A673 (cell line): ENCODE data around the gene GRM1. TPM values are rescaled to one million over a fixed set of nuclear protein-coding genes. Genes with fewer than 3 reads are reported as not detected.

ENCODE experiments used
- BruUV-seq: library from RNA; stranded (reverse); fragments of 400-500 nt; replicated peaks from 2 replicates; lab custom pipeline; 2021; lab: Mats Ljungman, UMichigan
- CTCF ChIA-PET: fragments of 300-600 bp; sonication (Branson Sonifier 250); formaldehyde crosslinking; loops from one replicate; lab custom pipeline; 2022; ENCODE audit warnings: antibody characterized with exemption; lab: Charles Lee
- POLR2A ChIA-PET: fragments of 300-600 bp; sonication (Branson Sonifier 250); formaldehyde crosslinking; loops from one replicate; lab custom pipeline; 2022; ENCODE audit warnings: antibody characterized with exemption; ENCODE audit not compliant: low non-redundant PET; lab: Charles Lee
- DNase-seq: peaks from one replicate; pipeline ENCODE4 v3.0.0-alpha.2; 2015; ENCODE audit warnings: low spot score
- H3K27ac ChIP-seq: fragments of 200-600 bp; sonication (generic); 2 replicates; pipeline ENCODE4 v1.5.1; 2016; ENCODE audit warnings: mixed run types, low read depth, mild to moderate bottlenecking, mixed read lengths, antibody characterized with exemption, low read length; ENCODE audit not compliant: poor library complexity, severe bottlenecking
- H3K27me3 ChIP-seq: fragments of 200-600 bp; sonication (generic); replicated peaks from 2 replicates; pipeline ENCODE4 v1.6.1; 2017; ENCODE audit warnings: mixed run types, low read depth, mild to moderate bottlenecking, mixed read lengths, antibody characterized with exemption, low read length; ENCODE audit not compliant: insufficient read depth, poor library complexity
- H3K36me3 ChIP-seq: fragments of 200-600 bp; sonication (generic); 2 replicates; pipeline ENCODE4 v1.6.1; 2016; ENCODE audit warnings: mixed run types, mild to moderate bottlenecking, mixed read lengths, antibody characterized with exemption, low read length; ENCODE audit not compliant: insufficient read depth, poor library complexity, severe bottlenecking
- H3K4me1 ChIP-seq: fragments of 200-600 bp; sonication (generic); 2 replicates; pipeline ENCODE4 v1.6.1; 2017; ENCODE audit warnings: mixed run types, mild to moderate bottlenecking, mixed read lengths, antibody characterized with exemption, low read length; ENCODE audit not compliant: insufficient read depth, poor library complexity, severe bottlenecking
- H3K4me3 ChIP-seq: fragments of 200-600 bp; sonication (generic); 2 replicates; pipeline ENCODE4 v1.5.1; 2016; ENCODE audit warnings: low read depth, mixed run types, mild to moderate bottlenecking, mixed read lengths, low read length; ENCODE audit not compliant: poor library complexity, severe bottlenecking
- H3K9me3 ChIP-seq: fragments of 200-600 bp; sonication (generic); 2 replicates; pipeline ENCODE4 v1.6.1; 2016; ENCODE audit warnings: mixed run types, low read depth, mild to moderate bottlenecking, mixed read lengths, antibody characterized with exemption, low read length; ENCODE audit not compliant: poor library complexity, severe bottlenecking
- EZH2 ChIP-seq: fragments of 200-600 bp; sonication (generic); IDR thresholded peaks from 2 replicates; pipeline ENCODE4 v1.6.1; 2017; ENCODE audit warnings: borderline replicate concordance, low read depth, mild to moderate bottlenecking, mixed read lengths, antibody characterized with exemption, low read length; ENCODE audit not compliant: poor library complexity, severe bottlenecking
- intact Hi-C: fragments of 100-400 bp; cut with micrococcal nuclease; formaldehyde crosslinking; loops from one replicate; pipeline ENCODE4 v1.10.0; 2022; ENCODE audit not compliant: unreplicated experiment
- total RNA-seq: library from RNA; stranded (reverse); gene quantifications from 2 replicates; pipeline ENCODE4 v1.2.3, GENCODE V29; 2021
- TF ChIP-seq, protein P1 (sequence below): fragments of 300-800, 200-600 bp; sonication (generic); conservative IDR thresholded peaks from 2 replicates; pipeline ENCODE4 v1.5.1; 2017; ENCODE audit warnings: low read depth, mild to moderate bottlenecking, antibody characterized with exemption, low read length, moderate library complexity, mixed read lengths

GRM1 gene
- total RNA-seq, 1 experiment from 2014 or later: 0.11 TPM

DNA sequence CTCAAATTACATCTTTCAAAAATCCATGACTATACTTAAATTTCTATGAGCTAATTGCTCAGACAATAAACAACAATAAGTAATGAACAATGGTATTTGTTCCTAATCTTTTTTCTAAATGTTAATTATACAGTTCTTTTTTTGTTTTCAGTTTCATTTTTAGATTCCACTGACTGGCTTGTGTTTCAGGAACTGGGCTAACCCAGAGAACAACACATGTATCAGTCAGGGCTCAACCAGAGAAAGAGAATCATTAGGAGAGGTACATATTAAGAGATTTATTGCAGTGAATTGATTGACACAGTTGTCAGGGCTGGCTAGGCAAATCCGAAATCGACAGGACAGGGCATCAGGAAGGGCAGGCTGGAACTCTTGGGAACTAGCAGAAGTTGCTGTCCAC is 182.8 kb downstream of the GRM1 start:
- Histone ChIP-seq H3K9me3 (no peaks in the 10 kb centered on the region), H3K27ac (no peak overlapping the region), H3K4me3 (no peak overlapping the region), H3K36me3 (no peaks in the 10 kb centered on the region), H3K27me3 (peaks cover 8% of the 10 kb centered on the region), H3K4me1 (no peaks in the 10 kb centered on the region)
- BruUV-seq: no TSS peak
- POLR2A ChIA-PET: no interaction called here
- TF ChIP-seq EZH2: no peak
- TF ChIP-seq, protein P1, sequence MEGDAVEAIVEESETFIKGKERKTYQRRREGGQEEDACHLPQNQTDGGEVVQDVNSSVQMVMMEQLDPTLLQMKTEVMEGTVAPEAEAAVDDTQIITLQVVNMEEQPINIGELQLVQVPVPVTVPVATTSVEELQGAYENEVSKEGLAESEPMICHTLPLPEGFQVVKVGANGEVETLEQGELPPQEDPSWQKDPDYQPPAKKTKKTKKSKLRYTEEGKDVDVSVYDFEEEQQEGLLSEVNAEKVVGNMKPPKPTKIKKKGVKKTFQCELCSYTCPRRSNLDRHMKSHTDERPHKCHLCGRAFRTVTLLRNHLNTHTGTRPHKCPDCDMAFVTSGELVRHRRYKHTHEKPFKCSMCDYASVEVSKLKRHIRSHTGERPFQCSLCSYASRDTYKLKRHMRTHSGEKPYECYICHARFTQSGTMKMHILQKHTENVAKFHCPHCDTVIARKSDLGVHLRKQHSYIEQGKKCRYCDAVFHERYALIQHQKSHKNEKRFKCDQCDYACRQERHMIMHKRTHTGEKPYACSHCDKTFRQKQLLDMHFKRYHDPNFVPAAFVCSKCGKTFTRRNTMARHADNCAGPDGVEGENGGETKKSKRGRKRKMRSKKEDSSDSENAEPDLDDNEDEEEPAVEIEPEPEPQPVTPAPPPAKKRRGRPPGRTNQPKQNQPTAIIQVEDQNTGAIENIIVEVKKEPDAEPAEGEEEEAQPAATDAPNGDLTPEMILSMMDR: no peak
- DNase-seq: no peak
- CTCF ChIA-PET: no interaction called here
- intact Hi-C loops: no loop called here

DNA sequence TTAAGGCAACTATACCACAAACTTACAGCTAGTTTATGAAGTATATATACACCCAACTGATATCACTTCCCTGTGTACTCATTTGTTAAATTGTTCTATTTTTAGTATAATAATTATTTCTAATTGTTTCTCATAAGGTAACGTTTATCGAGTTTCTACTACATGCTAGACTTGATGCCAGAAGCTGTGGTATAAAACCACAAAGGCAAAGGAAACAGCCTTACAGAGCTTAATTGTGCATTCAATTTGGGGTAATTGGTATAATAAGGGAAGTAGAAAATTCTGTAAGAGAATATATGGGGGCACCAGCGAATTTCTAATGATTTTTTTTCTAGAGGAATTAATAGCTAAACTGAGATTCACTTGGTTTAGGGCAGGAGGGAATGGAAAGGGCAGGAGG is 183.9 kb downstream of the GRM1 start:
- no peaks in the 10 kb centered on the region for H3K9me3 ChIP-seq
- no peak for DNase-seq
- ChIA-PET POLR2A (no interaction called here), CTCF (no interaction called here)
- H3K27me3 ChIP-seq: peaks cover 7% of the 10 kb centered on the region
- H3K27ac ChIP-seq: no peak overlapping the region
- intact Hi-C loops: no loop called here
- no TSS peak for BruUV-seq
- H3K36me3 ChIP-seq: no peaks in the 10 kb centered on the region
- TF ChIP-seq, protein P1: no peak
- TF ChIP-seq EZH2: no peak
- H3K4me3 ChIP-seq: no peak overlapping the region
- no peaks in the 10 kb centered on the region for H3K4me1 ChIP-seq

DNA sequence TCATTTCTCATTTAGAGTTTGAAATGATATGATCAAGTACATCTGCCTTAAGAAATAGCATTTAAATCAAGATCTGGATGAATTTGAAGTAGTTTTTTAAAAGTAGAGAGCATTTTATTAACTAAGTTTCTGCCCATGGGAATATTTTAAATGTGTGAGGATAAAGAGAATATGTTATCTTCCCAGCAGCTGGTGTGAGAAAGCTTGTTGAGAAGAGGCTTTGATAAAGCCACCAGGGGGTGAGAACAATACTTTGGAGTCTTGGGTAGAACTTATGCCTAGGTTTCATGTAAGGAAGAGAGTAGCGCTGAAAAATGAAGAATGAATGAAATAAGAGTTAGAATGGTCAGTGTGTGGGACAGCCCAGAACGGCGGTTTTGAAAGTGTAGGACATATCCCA is 190.2 kb downstream of the GRM1 start:
- POLR2A ChIA-PET: no interaction called here
- no peak for TF ChIP-seq EZH2
- TF ChIP-seq, protein P1: no peak

More for the DNA sequence above, 190.2 kb downstream of the GRM1 start:
- CTCF ChIA-PET: no interaction called here
- Histone ChIP-seq H3K4me1 (no peaks in the 10 kb centered on the region), H3K27ac (no peak overlapping the region), H3K4me3 (no peak overlapping the region), H3K27me3 (no peaks in the 10 kb centered on the region), H3K36me3 (no peaks in the 10 kb centered on the region), H3K9me3 (no peaks in the 10 kb centered on the region)
- intact Hi-C loops: no loop called here
- DNase-seq: no peak
- no TSS peak for BruUV-seq
